ENCODE results near the gene ERF.

ERF gene

GRCh38 chr19:42229301-42229854 lies 25.6 kb downstream of the ERF start:
- no peak overlapping the region for H3K27ac ChIP-seq

GRCh38 chr19:42228641-42229040 lies 26.3 kb downstream of the ERF start:
- H3K27ac ChIP-seq: no peak overlapping the region
- TF ChIP-seq, protein P1, sequence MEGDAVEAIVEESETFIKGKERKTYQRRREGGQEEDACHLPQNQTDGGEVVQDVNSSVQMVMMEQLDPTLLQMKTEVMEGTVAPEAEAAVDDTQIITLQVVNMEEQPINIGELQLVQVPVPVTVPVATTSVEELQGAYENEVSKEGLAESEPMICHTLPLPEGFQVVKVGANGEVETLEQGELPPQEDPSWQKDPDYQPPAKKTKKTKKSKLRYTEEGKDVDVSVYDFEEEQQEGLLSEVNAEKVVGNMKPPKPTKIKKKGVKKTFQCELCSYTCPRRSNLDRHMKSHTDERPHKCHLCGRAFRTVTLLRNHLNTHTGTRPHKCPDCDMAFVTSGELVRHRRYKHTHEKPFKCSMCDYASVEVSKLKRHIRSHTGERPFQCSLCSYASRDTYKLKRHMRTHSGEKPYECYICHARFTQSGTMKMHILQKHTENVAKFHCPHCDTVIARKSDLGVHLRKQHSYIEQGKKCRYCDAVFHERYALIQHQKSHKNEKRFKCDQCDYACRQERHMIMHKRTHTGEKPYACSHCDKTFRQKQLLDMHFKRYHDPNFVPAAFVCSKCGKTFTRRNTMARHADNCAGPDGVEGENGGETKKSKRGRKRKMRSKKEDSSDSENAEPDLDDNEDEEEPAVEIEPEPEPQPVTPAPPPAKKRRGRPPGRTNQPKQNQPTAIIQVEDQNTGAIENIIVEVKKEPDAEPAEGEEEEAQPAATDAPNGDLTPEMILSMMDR (conservative IDR thresholded peaks at IDR 0.05): no peak

More at GRCh38 chr19:42229301-42229854, 25.6 kb downstream of the ERF start:
- TF ChIP-seq, protein P1 (conservative IDR thresholded peaks at IDR 0.05): no peak

- TF ChIP-seq, protein P1 (conservative IDR thresholded peaks at IDR 0.05): no peak
Observed at GRCh38 chr19:42226886-42227285, 28.0 kb downstream of the ERF start.

GRCh38 chr19:42225718-42226292 lies 29.1 kb downstream of the ERF start:
- TF ChIP-seq, protein P1 (conservative IDR thresholded peaks at IDR 0.05): no peak
- H3K27ac ChIP-seq: no peak overlapping the region

More at GRCh38 chr19:42226886-42227285, 28.0 kb downstream of the ERF start:
- no peak overlapping the region for H3K27ac ChIP-seq

GRCh38 chr19:42224940-42225717 lies 29.8 kb downstream of the ERF start:
- TF ChIP-seq, protein P1 (conservative IDR thresholded peaks at IDR 0.05): no peak

DNA sequence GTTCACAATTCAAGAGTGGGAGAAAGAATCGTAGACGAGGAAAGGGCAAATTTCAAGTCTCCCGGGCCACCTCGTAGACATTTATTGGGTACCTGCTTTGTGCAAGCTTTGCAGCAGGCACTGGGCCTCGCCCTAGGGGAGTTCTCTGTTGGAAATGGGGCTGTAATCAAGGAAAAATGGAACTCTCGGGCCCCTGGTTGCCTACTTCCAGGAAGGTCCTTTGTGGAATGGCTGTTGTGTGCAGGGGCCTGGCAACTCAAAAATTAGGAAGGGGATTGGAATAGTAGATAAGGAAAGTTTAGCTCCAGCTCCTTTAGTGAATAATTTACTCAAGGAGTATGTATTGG lies 34.2 kb downstream of the ERF start:
- TF ChIP-seq, protein P1 (conservative IDR thresholded peaks at IDR 0.05): no peak
- peak overlapping the region; percentile 95 for H3K27ac ChIP-seq

More at GRCh38 chr19:42224940-42225717, 29.8 kb downstream of the ERF start:
- H3K27ac ChIP-seq: no peak overlapping the region
